GM12878 (cell line): ENCODE results near the gene SLC22A4. TPM values are rescaled to one million over a fixed set of nuclear protein-coding genes. Genes with fewer than 3 reads are reported as not detected.

Source experiments
- ATAC-seq: fragments of 200-7000 bp; cut with Tn5 transposase; 3 replicates; pipeline ENCODE4 v1.9.1; 2020; ENCODE audit warnings: mild to moderate bottlenecking, moderate library complexity
- BruUV-seq: library from RNA; stranded (reverse); fragments of 400-500 nt; replicated peaks from 2 replicates; lab custom pipeline; 2021; lab: Mats Ljungman, UMichigan
- CTCF ChIA-PET: fragments of 300-600 bp; sonication (Branson Sonifier 250); formaldehyde crosslinking; extraction: SDS; loops from one replicate; lab custom pipeline; 2021; ENCODE audit warnings: inconsistent platforms; lab: Yijun Ruan, JAX
- POLR2A ChIA-PET: fragments of 350-600 bp; formaldehyde crosslinking; extraction: SDS; loops from one replicate; lab custom pipeline; 2021; ENCODE audit warnings: inconsistent platforms; lab: Charles Lee
- RAD21 ChIA-PET: fragments of 300-600 bp; sonication (Branson Sonifier 250); formaldehyde crosslinking; loops from one replicate; lab custom pipeline; 2023; ENCODE audit warnings: antibody characterized with exemption; ENCODE audit not compliant: unreplicated experiment; lab: Charles Lee
- SMC1A ChIA-PET: fragments of 300-600 bp; sonication (Branson Sonifier 250); formaldehyde crosslinking; loops from one replicate; lab custom pipeline; 2023; ENCODE audit not compliant: unreplicated experiment, uncharacterized antibody; lab: Charles Lee
- DNase-seq: peaks from one replicate; pipeline ENCODE4 v3.0.0-alpha.2; 2011; ENCODE audit warnings: low read depth, low spot score
- FAIRE-seq: peaks from 3 replicates; lab custom pipeline; 2011; peaks lifted over from hg19 to GRCh38; lab: Jason Lieb, UNC
- H2AFZ ChIP-seq: 2 replicates; pipeline ENCODE4 v1.6.0; 2011; ENCODE audit warnings: low read depth, low read length, control low read depth; ENCODE audit not compliant: control insufficient read depth
- H3K27ac ChIP-seq: 2 replicates; pipeline ENCODE4 v1.5.1; 2011; ENCODE audit warnings: control low read depth; ENCODE audit not compliant: control insufficient read depth, insufficient read depth
- H3K27me3 ChIP-seq, 2 experiments: replicated peaks in 1 of 2; 2 replicates each; pipeline versions ENCODE4 v1.6.0 to v1.6.1; 2011; ENCODE audit warnings: low read length in 1 of 2; ENCODE audit not compliant: control insufficient read depth in 2 of 2, insufficient read depth in 2 of 2
- H3K36me3 ChIP-seq, 2 experiments: 2 replicates each; pipeline ENCODE4 v1.5.1; 2011; ENCODE audit warnings: low read length in 1 of 2; ENCODE audit not compliant: control insufficient read depth in 2 of 2, insufficient read depth in 2 of 2
- H3K4me1 ChIP-seq: 2 replicates; pipeline ENCODE4 v1.6.1; 2011; ENCODE audit warnings: mild to moderate bottlenecking, low read length, moderate library complexity, mixed read lengths; ENCODE audit not compliant: control insufficient read depth, insufficient read depth
- H3K4me2 ChIP-seq: 2 replicates; pipeline ENCODE4 v1.6.0; 2011; ENCODE audit warnings: control low read depth; ENCODE audit not compliant: control insufficient read depth, insufficient read depth
- H3K4me3 ChIP-seq: fragments of 200-600 bp; sonication (generic); 2 replicates; pipeline ENCODE4 v1.5.1; 2016
- H3K79me2 ChIP-seq: 2 replicates; pipeline ENCODE4 v1.6.0; 2011; ENCODE audit warnings: low read length; ENCODE audit not compliant: control insufficient read depth, insufficient read depth
- H3K9ac ChIP-seq: 2 replicates; pipeline ENCODE4 v1.8.0; 2011; ENCODE audit warnings: low read length, control low read depth, mixed read lengths; ENCODE audit not compliant: control insufficient read depth, insufficient read depth
- H3K9me3 ChIP-seq: replicated peaks from 3 replicates; pipeline ENCODE4 v1.5.1; 2011; ENCODE audit warnings: mild to moderate bottlenecking, low read length; ENCODE audit not compliant: control insufficient read depth, insufficient read depth
- H4K20me1 ChIP-seq: 2 replicates; pipeline ENCODE4 v1.6.0; 2011; ENCODE audit not compliant: control insufficient read depth, insufficient read depth
- CBFB ChIP-seq: IDR thresholded peaks from 2 replicates; pipeline ENCODE4 v1.6.1; 2016; ENCODE audit warnings: antibody characterized with exemption, low read depth
- CHD4 ChIP-seq: fragments of 200-600 bp; sonication (generic); IDR thresholded peaks from 2 replicates; pipeline ENCODE4 v1.6.1; 2016; ENCODE audit warnings: mild to moderate bottlenecking
- FOS ChIP-seq: IDR thresholded peaks from 3 replicates; pipeline ENCODE4 v1.6.1; 2011; ENCODE audit warnings: borderline replicate concordance; ENCODE audit not compliant: insufficient read length; ENCODE audit errors: extremely low read depth
- NFYA ChIP-seq: IDR thresholded peaks from 2 replicates; pipeline ENCODE4 v1.6.1; 2011; ENCODE audit warnings: low read depth, mild to moderate bottlenecking, low read length, improper control_type of control experiment, borderline replicate concordance
- RAD21 ChIP-seq: IDR thresholded peaks from 2 replicates; pipeline ENCODE4 v1.6.1; 2011; ENCODE audit warnings: mild to moderate bottlenecking, low read depth, low read length, moderate library complexity; ENCODE audit not compliant: insufficient read depth
- RAD51 ChIP-seq: fragments of 450-650 bp; IDR thresholded peaks from 2 replicates; pipeline ENCODE4 v1.6.1; 2016; ENCODE audit warnings: moderate library complexity, mild to moderate bottlenecking, inconsistent platforms
- RCOR1 ChIP-seq: conservative IDR thresholded peaks from 2 replicates; pipeline ENCODE4 v1.6.1; 2012; ENCODE audit warnings: low read depth, low read length, improper control_type of control experiment
- SMARCA5 ChIP-seq: fragments of 450-650 bp; IDR thresholded peaks from 2 replicates; pipeline ENCODE4 v1.6.1; 2017; ENCODE audit warnings: mild to moderate bottlenecking
- SMC3 ChIP-seq: IDR thresholded peaks from 2 replicates; pipeline ENCODE4 v1.6.1; 2011; ENCODE audit warnings: low read length, improper control_type of control experiment, borderline replicate concordance
- SUZ12 ChIP-seq: fragments of 200-600 bp; sonication (generic); IDR thresholded peaks from one replicate; pipeline ENCODE4 v1.6.1; 2018; ENCODE audit warnings: antibody characterized with exemption, mild to moderate bottlenecking; ENCODE audit not compliant: unreplicated experiment
- WGBS: methylation state at CpG from one replicate; pipeline ENCODE4 v1.1.6; 2016; ENCODE audit warnings: low lambda C conversion rate; ENCODE audit not compliant: insufficient replicate concordance, insufficient coverage; ENCODE audit errors: missing lambda C conversion rate; 5-methylcytosine and 5-hydroxymethylcytosine counted together
- in situ Hi-C: fragments of 300-500 bp; cut with MboI; formaldehyde crosslinking; loops from 9 replicates; pipeline ENCODE4 v1.14.3; 2018; ENCODE audit warnings: mixed read lengths
- intact Hi-C: fragments of 100-400 bp; cut with micrococcal nuclease; formaldehyde crosslinking; loops from one replicate; pipeline ENCODE4 v1.14.2; 2022; ENCODE audit not compliant: unreplicated experiment
- polyA plus RNA-seq, 11 experiments: library from polyadenylated mRNA; depleted of rRNA in 4 of 11; unstranded in 6 of 11; stranded (reverse) in 5 of 11; fragments of >200 nt; fragmentation: Nextera tagmentation in 4 of 11; fragmentation: Illumina TruSeq in 1 of 11; extraction: Ambion mirVana in 4 of 11; extraction: Trizol in 1 of 11; gene quantifications; 1 replicate in 1 of 11; 2 replicates in 10 of 11; pipeline versions ENCODE4 v1.2.1 to v1.2.3, GENCODE V29; 2011 to 2016; ENCODE audit warnings: inconsistent platforms in 2 of 11, missing spikeins in 2 of 11, low read depth in 1 of 11
- total RNA-seq, 4 experiments: library from RNA; depleted of rRNA in 3 of 4; stranded (reverse); fragments of >200 nt in 3 of 4; fragmentation: Illumina TruSeq in 1 of 4; extraction: Trizol in 1 of 4; gene quantifications; 2 replicates each; pipeline versions ENCODE4 v1.2.1 to v1.2.3, GENCODE V29; 2013 to 2021
- TF ChIP-seq, protein P1 (sequence below): IDR thresholded peaks from 2 replicates; pipeline ENCODE4 v1.6.1; 2011; ENCODE audit warnings: low read depth, mild to moderate bottlenecking, low read length, moderate library complexity, borderline replicate concordance; ENCODE audit errors: extremely low read depth
- TF ChIP-seq, protein P2 (sequence below): fragments of 450-650 bp; formaldehyde crosslinking; IDR thresholded peaks from 2 replicates; pipeline ENCODE4 v1.5.0; 2022; ENCODE audit warnings: mild to moderate bottlenecking, missing genetic modification characterization

The SLC22A4 gene
- total and polyA plus RNA-seq, 10 of the 15 experiments (the other 5 are each of a cell fraction or from before 2014, with no cell fraction given): 0.04 to 0.61 (median 0.10) TPM; not detected in 2

- Histone ChIP-seq H3K79me2 (no peaks in the 10 kb centered on the region), H3K9me3 (no peaks in the 10 kb centered on the region), H3K36me3 (no peaks in the 10 kb centered on the region; a peak in 1 of 4 replicates), H3K4me3 (no peak overlapping the region), H4K20me1 (no peaks in the 10 kb centered on the region), H3K4me1 (peaks cover 20% of the 10 kb centered on the region), H3K27me3 (no peaks in the 10 kb centered on the region), H3K9ac (no peak overlapping the region), H3K4me2 (no peak overlapping the region), H3K27ac (no peak overlapping the region), H2AFZ (no peak overlapping the region)
- no peak for TF ChIP-seq RCOR1
- TF ChIP-seq, protein P1, sequence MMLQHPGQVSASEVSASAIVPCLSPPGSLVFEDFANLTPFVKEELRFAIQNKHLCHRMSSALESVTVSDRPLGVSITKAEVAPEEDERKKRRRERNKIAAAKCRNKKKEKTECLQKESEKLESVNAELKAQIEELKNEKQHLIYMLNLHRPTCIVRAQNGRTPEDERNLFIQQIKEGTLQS: no peak
- no peak for TF ChIP-seq SMC3
- no peak for TF ChIP-seq RAD51
- TF ChIP-seq NFYA: no peak
- TF ChIP-seq, protein P2, sequence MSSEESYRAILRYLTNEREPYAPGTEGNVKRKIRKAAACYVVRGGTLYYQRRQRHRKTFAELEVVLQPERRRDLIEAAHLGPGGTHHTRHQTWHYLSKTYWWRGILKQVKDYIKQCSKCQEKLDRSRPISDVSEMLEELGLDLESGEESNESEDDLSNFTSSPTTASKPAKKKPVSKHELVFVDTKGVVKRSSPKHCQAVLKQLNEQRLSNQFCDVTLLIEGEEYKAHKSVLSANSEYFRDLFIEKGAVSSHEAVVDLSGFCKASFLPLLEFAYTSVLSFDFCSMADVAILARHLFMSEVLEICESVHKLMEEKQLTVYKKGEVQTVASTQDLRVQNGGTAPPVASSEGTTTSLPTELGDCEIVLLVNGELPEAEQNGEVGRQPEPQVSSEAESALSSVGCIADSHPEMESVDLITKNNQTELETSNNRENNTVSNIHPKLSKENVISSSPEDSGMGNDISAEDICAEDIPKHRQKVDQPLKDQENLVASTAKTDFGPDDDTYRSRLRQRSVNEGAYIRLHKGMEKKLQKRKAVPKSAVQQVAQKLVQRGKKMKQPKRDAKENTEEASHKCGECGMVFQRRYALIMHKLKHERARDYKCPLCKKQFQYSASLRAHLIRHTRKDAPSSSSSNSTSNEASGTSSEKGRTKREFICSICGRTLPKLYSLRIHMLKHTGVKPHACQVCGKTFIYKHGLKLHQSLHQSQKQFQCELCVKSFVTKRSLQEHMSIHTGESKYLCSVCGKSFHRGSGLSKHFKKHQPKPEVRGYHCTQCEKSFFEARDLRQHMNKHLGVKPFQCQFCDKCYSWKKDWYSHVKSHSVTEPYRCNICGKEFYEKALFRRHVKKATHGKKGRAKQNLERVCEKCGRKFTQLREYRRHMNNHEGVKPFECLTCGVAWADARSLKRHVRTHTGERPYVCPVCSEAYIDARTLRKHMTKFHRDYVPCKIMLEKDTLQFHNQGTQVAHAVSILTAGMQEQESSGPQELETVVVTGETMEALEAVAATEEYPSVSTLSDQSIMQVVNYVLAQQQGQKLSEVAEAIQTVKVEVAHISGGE (CRISPR knock-in tag): no peak
- no peak for TF ChIP-seq FOS
- TF ChIP-seq CHD4: no peak
- TF ChIP-seq CBFB: no peak
- TF ChIP-seq SMARCA5: no peak
- TF ChIP-seq RAD21: no peak
- TF ChIP-seq SUZ12: no peak
- RAD21 ChIA-PET: interaction anchor here (2.0 to 7.3 kb wide), 2 partner anchors 116 to 147 kb away, joined by 7 to 279 read pairs; no protein-coding TSS in a partner anchor
- WGBS: 83% methylated on average over 4 of the region's 4 CpGs
- CTCF ChIA-PET: interaction anchor here (0.6 to 22.4 kb wide), 15 partner anchors 10 to 626 kb away, joined by 3 to 481 read pairs (median 4); no protein-coding TSS in a partner anchor
- no peak for ATAC-seq
- SMC1A ChIA-PET: interaction anchor here (0.9 to 16.0 kb wide), 5 partner anchors 10 to 425 kb away, joined by 3 to 340 read pairs (median 4); no protein-coding TSS in a partner anchor
- POLR2A ChIA-PET: no interaction called here
- no peak for DNase-seq
- in situ Hi-C loops: loop anchor here (5.0 to 10.0 kb wide), 3 partner anchors 110 to 498 kb away; partner anchors contain the start of gene IRF1
- intact Hi-C loops: loop anchor here (1.0 to 10.0 kb wide), 6 partner anchors 147 to 499 kb away; no protein-coding TSS in a partner anchor
- no peak for FAIRE-seq
- BruUV-seq: no TSS peak
Observed at GRCh38 chr5:132384506-132385050, 90.4 kb downstream of the SLC22A4 start.
